Pancreas (tissue), 10 donors: Measurements from ENCODE around the gene ARSD. TPM values are rescaled to one million over a fixed set of nuclear protein-coding genes. Genes with fewer than 3 reads are reported as not detected.
A peak's percentile ranks its signal among the peaks of the same experiment; 100 is the strongest.

Source experiments
- ATAC-seq, 4 donors: fragments of 200-7000 bp; cut with Tn5 transposase; one replicate each; pipeline versions ENCODE4 v1.8.0 to v1.9.1; 2020; ENCODE audit warnings: mild to moderate bottlenecking in 4 of 4, moderate library complexity in 4 of 4
- DNase-seq, 6 donors: peaks; one replicate each; pipeline ENCODE4 v3.0.0-alpha.2; 2020
- FAIRE-seq: peaks from 2 replicates; lab custom pipeline; 2012; peaks lifted over from hg19 to GRCh38; lab: Jason Lieb, UNC
- H3K27ac ChIP-seq, 4 donors: fragments of 200-600 bp; sonication (generic); 1 replicate in 3 of 4; 2 replicates in 1 of 4; pipeline versions ENCODE4 v1.5.0 to v1.8.0; 2020
- H3K27me3 ChIP-seq, 4 donors: fragments of 200-600 bp; one replicate each; pipeline ENCODE4 v1.8.0; 2021
- H3K36me3 ChIP-seq, 3 donors: fragments of 200-600 bp; sonication (generic) in 1 of 3; one replicate each; pipeline versions ENCODE4 v1.5.0 to v1.8.0; 2020 to 2021
- H3K4me1 ChIP-seq, 3 donors: fragments of 200-600 bp; one replicate each; pipeline ENCODE4 v1.8.0; 2021
- H3K4me3 ChIP-seq, 4 donors: fragments of 200-600 bp; sonication (generic) in 2 of 4; one replicate each; pipeline versions ENCODE4 v1.5.0 to v1.8.0; 2020 to 2021
- H3K9me3 ChIP-seq, 4 donors: fragments of 200-600 bp; one replicate each; pipeline ENCODE4 v1.8.0; 2021
- CTCF ChIP-seq, 4 donors: fragments of 200-600 bp; sonication (generic) in 3 of 4; IDR thresholded peaks; one replicate each; pipeline versions ENCODE4 v1.5.0 to v1.8.0; 2021; ENCODE audit warnings: antibody characterized with exemption in 4 of 4
- WGBS, 2 donors: extraction: QIAGEN DNeasy Blood & Tissue Kit; methylation state at CpG; one replicate each; pipeline ENCODE4 v1.1.7; 2013; 5-methylcytosine and 5-hydroxymethylcytosine counted together
- intact Hi-C, 3 donors: fragments of 100-400 bp; cut with DNase I; formaldehyde crosslinking; loops; one replicate each; pipeline versions ENCODE4 v1.11.1 to v1.14.2; 2022
- polyA plus RNA-seq, 2 donors: library from polyadenylated mRNA; stranded (reverse); fragments of 200-250 nt; gene quantifications; one replicate each; pipeline ENCODE4 v1.2.3, GENCODE V29; 2013
- total RNA-seq, 6 donors: library from RNA; stranded (reverse); fragmentation: NEBNext Ultra II Directional in 4 of 6; extraction: Animal tissue kit (Norgen Biotek cat#: 25700) in 4 of 6; gene quantifications; one replicate each; pipeline versions ENCODE4 v1.2.1 to v1.2.4, GENCODE V29; 2021 to 2023
- donor health status: healthy with polysubstance abuse.
- donor health status: DM: no; HTN: no; CAD: no; lungs with moderate emphysema.
- donor health status: DM: no; HTN: no; CAD: no.
- donor health status: control.
- donor health status: control.
- donor health status: Bipolar disorder and iron deficiency.
- donor health status: DM: yes; HTN: yes; CAD: no.
- donor health status: DM: no; HTN: no; CAD: no.
- donor health status: DM: no; HTN: no; CAD: no.
- donor health status: DM: yes; HTN: yes; CAD: no.

The ARSD gene
- total and polyA plus RNA-seq, 8 donors: 17.8 to 67.0 (median 51.4) TPM

GRCh38 chrX:2872671-2873277 lies 56.4 kb downstream of the ARSD start:
- ATAC-seq (no peak), DNase-seq (no peak), FAIRE-seq (no peak)
- no peaks in the 10 kb centered on the region for H3K4me1 ChIP-seq
- no peak overlapping the region for H3K4me3 ChIP-seq
- no peaks in the 10 kb centered on the region for H3K9me3 ChIP-seq
- H3K27me3 ChIP-seq: no peaks in the 10 kb centered on the region
- TF ChIP-seq CTCF (IDR thresholded peaks at IDR 0.05): no peak
- intact Hi-C loops: no loop called here
- 91 to 94% methylated on average over 7 of the region's 7 CpGs for WGBS, 2 donors
- no peaks in the 10 kb centered on the region for H3K36me3 ChIP-seq
- no peak overlapping the region for H3K27ac ChIP-seq

GRCh38 chrX:2871831-2872230 lies 57.3 kb downstream of the ARSD start:
- WGBS, 2 donors: 73 to 88% methylated on average over 2 of the region's 2 CpGs
- no peak for ATAC-seq
- TF ChIP-seq CTCF (IDR thresholded peaks at IDR 0.05): no peak
- no peak for FAIRE-seq
- H3K4me1 ChIP-seq: no peaks in the 10 kb centered on the region
- H3K4me3 ChIP-seq: no peak overlapping the region
- DNase-seq: no peak
- intact Hi-C loops: no loop called here
- H3K9me3 ChIP-seq: no peaks in the 10 kb centered on the region
- no peaks in the 10 kb centered on the region for H3K27me3 ChIP-seq
- no peak overlapping the region for H3K27ac ChIP-seq
- no peaks in the 10 kb centered on the region for H3K36me3 ChIP-seq

GRCh38 chrX:2870650-2871049 lies 58.5 kb downstream of the ARSD start:
- intact Hi-C loops: no loop called here
- no peaks in the 10 kb centered on the region for H3K27me3 ChIP-seq
- no peak overlapping the region for H3K4me3 ChIP-seq
- DNase-seq: no peak
- H3K36me3 ChIP-seq: no peaks in the 10 kb centered on the region
- TF ChIP-seq CTCF (IDR thresholded peaks at IDR 0.05): no peak
- no peak overlapping the region for H3K27ac ChIP-seq
- H3K9me3 ChIP-seq: no peaks in the 10 kb centered on the region
- no peak for ATAC-seq
- peak; percentile 54 for FAIRE-seq
- H3K4me1 ChIP-seq: no peaks in the 10 kb centered on the region

DNA sequence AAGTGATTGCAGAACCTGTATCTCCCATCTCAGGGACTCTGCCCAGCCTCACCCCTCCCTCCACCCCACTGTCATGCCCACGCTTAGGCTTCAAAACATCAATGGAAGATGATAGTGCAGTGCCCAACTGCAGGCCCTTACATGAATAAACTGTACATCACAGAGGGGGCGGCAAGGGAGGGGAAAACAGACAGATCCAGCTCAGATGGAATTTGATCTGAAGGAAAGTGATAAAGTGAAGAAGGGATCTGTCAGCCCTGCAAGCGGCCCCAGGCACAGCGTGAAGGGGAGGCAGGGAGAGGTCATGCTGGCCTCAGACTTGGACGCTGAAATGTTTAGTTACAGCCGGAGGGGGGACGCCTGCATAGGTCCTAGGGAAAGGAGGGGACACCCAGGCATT lies 61.9 kb downstream of the ARSD start:
- Histone ChIP-seq H3K9me3 (no peaks in the 10 kb centered on the region), H3K27ac (no peak overlapping the region), H3K27me3 (no peaks in the 10 kb centered on the region), H3K4me3 (no peak overlapping the region), H3K36me3 (no peaks in the 10 kb centered on the region), H3K4me1 (no peaks in the 10 kb centered on the region)
- FAIRE-seq (no peak), DNase-seq (no peak), ATAC-seq (no peak)
- TF ChIP-seq CTCF (IDR thresholded peaks at IDR 0.05): no peak
- intact Hi-C loops: no loop called here
- WGBS, 2 donors: 91 to 95% methylated on average over 7 of the region's 7 CpGs

DNA sequence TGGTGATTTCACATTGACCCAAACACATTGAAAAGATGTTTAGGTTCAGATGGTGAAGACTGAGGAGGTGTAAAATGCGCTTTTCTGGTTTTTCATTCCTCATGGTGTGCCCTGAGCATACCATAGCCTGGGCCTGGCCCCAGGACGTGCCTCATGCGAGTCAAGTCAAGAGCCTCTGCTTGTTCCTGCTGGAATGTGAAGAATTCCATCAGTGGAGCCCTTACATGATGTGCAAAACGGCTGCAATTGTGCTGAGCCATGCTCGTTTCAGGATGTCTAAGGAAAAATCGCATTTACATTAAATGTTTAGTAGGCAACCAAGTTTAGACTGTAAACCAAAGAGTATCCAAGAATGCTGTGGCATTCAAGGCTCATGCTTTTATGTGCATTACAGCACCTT lies 65.5 kb downstream of the ARSD start:
- intact Hi-C loops: no loop called here
- TF ChIP-seq CTCF (IDR thresholded peaks at IDR 0.05): no peak
- no peak for FAIRE-seq

More for the DNA sequence above, 65.5 kb downstream of the ARSD start:
- no peaks in the 10 kb centered on the region for H3K9me3 ChIP-seq
- DNase-seq (no peak), ATAC-seq (no peak)
- no peak overlapping the region for H3K27ac ChIP-seq
- H3K4me3 ChIP-seq: no peak overlapping the region
- H3K27me3 ChIP-seq: no peaks in the 10 kb centered on the region
- no peaks in the 10 kb centered on the region for H3K36me3 ChIP-seq
- H3K4me1 ChIP-seq: no peaks in the 10 kb centered on the region
- WGBS, 2 donors: 78 to 85% methylated on average over 6 of the region's 6 CpGs
